GM12865 (cell line): ENCODE data around the gene RNF187.
"Not testable (repeated sequence)": the region's sequence is repeated elsewhere in the genome, so short reads cannot be mapped to it uniquely, and the experiment has no call there.

Source experiments
- DNase-seq: peaks from one replicate; pipeline ENCODE4 v3.0.0; 2010; ENCODE audit warnings: low read depth
- H3K4me3 ChIP-seq: 2 replicates; pipeline ENCODE4 v1.5.1; 2011; ENCODE audit warnings: mild to moderate bottlenecking, low read depth, low read length, control low read depth
- CTCF ChIP-seq: IDR thresholded peaks from 2 replicates; pipeline ENCODE4 v1.5.1; 2011; ENCODE audit warnings: low read length, control low read depth, low read depth, inconsistent platforms; ENCODE audit not compliant: insufficient read depth; ENCODE audit errors: missing control alignments

Gene RNF187

DNA sequence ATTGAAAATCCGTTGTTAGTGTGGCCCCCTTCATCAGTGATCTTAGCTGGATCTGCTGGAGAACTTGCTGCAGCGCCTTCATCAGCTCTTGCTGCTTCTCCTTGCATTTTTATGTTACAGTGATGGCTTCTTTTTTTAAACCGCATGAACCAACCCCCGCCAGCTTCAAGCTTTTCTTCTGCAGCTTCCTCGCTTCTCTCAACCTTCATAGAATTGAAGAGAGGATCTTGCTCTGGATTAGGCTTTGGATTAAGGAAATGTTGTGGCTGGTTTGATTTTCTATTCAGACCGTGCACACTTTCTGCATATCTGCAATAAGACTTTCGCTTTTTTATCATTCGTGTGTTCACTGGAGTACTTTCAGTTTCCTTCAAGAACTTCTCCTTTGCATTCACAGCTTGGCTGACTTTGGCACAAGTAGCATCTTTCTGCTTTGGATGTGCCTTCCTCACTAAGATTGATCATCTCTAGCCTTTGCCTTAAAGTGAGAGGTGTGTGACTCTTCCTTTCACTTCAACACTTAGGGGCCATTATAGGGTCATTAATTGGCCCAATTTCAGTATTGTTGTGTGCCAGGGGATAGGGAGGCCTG lies 13.1 kb downstream of the RNF187 start:
- no peak for TF ChIP-seq CTCF
- H3K4me3 ChIP-seq, result peak overlapping the region; percentile 26
- peak; percentile 46 for DNase-seq

- TF ChIP-seq CTCF, result peak; percentile 89
- peak overlapping the region; percentile 36 for H3K4me3 ChIP-seq
- DNase-seq, result peak; percentile 94
Observed at GRCh38 chr1:228500901-228501871, 14.0 kb downstream of the RNF187 start.

GRCh38 chr1:228502522-228502921 lies 15.3 kb downstream of the RNF187 start:
- TF ChIP-seq CTCF, result no peak
- H3K4me3 ChIP-seq, result no peak overlapping the region
- DNase-seq, result no peak

DNA sequence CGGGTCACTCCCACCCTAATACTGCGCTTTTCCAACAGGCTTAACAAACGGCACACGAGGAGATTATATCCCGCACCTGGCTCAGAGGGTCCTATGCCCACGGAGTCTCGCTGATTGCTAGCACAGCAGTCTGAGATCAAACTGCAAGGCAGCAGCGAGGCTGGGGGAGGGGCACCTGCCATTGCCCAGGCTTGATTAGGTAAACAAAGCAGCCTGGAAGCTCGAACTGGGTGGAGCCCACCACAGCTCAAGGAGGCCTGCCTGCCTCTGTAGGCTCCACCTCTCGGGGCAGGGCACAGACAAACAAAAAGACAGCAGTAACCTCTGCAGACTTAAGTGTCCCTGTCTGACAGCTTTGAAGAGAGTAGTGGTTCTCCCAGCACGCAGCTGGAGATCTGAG lies 18.8 kb downstream of the RNF187 start:
- not testable (repeated sequence) for DNase-seq, H3K4me3 ChIP-seq

- DNase-seq, result no peak
- H3K4me3 ChIP-seq, result no peak overlapping the region
- TF ChIP-seq CTCF, result no peak
Observed at GRCh38 chr1:228507961-228508652, 20.9 kb downstream of the RNF187 start.

- no peak for TF ChIP-seq CTCF
- no peak overlapping the region for H3K4me3 ChIP-seq
- DNase-seq, result no peak
Observed at GRCh38 chr1:228508840-228509415, 21.7 kb downstream of the RNF187 start.
